ENCODE results near the gene LRRC4C.

The LRRC4C gene

DNA sequence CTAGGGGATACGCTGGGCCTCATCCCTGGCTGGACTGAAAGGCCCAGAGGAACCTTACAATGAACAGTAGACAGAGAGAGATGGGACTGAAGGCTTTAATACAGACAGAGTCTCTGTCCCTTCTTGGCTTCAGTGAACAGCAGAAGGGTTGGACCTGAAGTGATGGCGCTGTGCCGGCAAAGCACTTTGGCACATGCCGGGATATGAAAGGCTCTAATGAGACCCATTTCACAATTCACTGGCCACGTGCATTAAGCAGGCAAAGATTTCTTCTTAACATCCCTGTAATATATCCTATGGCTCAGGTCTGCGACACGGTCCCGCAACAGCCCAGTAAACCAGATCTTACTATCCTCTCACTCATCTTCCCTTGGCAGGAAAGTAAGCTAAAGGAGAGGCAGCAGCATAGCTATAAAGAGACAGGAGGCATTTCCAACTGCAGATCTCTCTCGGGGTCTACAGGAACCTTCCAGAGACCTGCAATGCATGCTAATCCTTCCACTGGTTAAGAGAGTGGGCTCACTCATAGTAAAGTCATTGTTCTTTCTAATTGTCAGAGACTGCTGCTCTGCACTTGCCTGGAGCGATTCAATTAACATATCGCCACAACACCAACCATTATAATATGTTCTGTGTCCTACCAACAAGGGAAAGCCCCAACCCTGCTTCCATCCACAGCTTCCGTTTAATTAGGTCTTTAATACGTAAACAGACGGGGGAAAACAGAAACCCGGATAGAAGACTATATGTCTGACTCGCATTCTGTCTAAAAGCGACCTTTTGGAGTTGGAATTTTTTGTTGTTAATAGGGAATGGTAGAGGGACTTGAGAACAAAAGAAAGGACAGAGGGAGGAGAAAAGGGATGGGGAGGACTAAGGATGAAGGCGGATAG is 1179.0 kb downstream of the LRRC4C start:
- no peak for DNase-seq

DNA sequence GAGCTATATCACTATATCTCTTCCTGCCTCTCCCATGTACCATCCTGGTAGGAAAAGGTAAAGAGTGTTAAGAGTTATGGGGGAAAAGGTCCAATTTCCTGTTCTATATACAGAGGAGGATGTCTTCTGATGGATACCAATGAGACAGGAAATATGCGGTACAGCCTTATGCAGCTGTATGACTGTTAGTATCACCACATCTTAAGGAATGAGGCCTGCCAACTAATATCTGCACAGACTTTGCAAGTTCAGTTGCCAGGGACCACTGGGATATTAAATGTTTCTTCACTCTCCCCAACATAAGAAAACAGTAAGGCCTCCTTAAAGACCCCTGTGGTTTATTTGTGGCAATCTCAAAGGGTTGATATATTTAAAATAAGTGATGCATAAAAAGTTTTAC is 1182.5 kb downstream of the LRRC4C start:
- DNase-seq, result no peak

DNA sequence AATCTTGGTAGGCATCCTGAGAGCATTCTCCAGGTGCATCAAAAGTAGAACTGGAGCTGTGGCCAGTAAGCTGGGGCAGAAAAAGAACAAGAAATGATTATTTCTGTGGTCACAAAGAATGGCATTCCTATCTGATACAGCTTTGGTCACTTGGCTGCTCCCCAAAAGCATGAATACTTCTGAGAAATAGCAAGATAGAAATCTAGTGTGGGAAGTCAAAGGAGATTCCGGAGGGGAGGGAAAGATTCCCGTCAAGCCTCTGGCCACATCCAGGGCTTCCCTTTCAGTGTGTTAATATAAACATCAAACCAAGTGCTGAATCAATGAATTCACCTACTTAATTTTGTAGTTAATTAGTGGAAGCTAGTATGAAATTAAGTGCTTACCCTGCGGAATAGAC is 1185.4 kb downstream of the LRRC4C start:
- no peak for DNase-seq

DNA sequence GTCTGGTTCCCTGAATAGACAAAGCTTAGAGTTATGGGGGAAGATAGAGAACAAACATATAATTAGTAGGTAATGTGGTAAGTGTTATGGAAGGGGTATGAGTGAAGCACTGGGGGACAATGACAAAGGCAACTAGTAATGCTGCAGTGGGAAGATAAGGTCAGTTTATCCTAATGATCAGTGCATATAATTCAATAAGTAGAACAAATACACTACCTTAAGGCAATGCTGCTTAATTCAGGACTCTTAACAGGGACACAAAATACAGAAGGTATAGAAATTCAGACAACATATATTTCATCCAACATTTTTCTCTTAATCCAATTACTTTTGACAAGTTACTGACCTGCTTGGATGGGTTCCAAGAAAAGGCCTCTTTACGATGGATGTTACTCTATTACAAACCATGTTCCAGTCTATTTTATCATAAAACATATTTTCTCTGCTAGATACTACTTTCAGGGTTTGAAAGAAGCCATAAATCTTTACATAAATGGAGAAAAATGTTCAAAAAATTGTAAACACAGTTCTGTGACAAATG is 1186.2 kb downstream of the LRRC4C start:
- DNase-seq, result no peak

DNA sequence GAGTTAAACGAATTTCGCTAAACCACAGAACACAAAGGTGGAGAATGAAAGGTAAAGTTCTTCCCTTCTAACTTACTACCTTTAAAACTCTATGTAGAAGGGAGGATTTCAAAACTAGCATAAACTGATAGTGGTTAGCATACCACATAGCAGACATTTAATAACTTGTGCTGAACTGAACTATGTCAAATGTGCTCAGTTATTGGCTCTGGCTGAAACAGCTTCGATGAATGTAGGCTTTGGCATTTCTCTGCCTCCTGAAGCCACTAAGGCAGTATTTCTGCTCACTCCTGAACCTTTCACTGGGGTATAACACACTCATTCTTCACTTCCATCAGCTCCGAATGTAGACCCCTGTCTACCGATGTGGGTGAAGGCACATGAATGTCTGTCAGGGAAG is 1188.1 kb downstream of the LRRC4C start:
- DNase-seq, result no peak

DNA sequence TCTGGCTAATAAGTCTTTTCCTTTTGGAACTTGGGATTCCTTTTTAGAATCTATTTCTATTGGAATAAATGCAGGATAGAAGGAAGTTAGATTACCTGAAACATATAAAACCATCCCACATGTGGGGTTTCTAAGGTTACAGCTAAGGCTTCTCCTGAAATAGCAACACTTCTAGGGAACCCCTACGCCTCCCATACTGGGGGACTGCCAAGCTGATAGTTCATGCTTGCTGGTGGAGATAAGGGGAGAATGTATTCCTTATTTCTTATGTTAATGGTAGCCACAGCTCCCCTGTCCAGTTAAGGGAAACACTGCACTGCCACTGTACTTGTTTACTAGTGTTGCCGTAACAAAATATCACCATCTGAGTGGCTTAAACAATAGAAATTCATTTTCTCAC is 1189.6 kb downstream of the LRRC4C start:
- DNase-seq, result no peak

DNA sequence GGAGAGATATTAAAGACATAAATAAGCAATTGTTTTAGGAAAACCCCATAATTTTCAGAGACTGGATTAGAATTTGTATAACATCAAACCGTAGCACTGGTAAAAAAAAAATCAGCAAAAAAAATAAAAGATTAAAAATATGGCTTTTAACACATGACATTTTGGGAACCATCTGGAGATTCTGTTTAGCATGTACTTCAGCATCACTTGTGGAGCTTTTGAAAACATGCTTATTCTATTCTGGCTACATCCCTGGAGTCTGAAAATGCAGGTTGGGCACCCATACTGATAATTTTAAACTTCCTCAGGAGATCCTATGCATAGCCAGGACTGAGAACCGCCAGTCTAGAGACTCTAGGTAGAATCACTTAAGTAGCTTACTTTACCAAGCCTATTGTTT is 1190.9 kb downstream of the LRRC4C start:
- DNase-seq, result no peak

DNA sequence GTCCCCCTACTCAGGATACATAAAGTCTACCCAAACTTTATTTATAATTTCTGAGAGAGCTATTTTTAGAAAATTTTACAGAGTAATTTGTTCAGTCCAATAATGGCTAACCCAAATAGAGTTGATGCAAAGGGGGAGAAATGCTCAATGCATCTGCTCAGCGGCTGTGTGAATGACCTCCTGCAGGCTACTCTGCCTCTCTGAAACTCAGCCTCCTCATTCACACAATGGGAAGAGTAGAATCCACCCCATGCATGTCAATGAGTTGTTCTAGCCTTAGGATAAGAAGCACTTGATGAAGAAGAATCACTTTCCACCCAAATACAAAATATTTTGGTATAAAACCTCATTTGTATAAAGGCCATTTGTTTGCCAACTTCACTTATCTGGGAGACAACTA is 1204.0 kb downstream of the LRRC4C start:
- no peak for DNase-seq

DNA sequence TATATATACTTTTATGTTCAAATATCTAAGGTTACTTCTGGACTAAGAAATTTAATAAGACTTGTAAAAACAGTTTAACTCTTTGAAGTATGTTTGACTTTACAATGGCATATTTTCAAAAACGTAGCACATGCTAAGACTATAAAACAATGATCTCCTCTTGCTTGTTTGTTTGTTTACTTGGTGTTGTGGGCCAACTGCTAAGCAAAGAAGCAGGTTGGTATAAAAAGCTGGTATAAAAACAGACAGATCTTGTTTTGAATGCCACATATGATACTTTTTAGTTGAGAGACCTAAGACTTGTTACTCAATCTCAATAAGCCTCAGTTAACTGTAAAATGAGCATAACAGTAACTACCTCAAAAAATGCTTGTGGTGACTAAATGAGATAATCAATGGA is 1206.3 kb downstream of the LRRC4C start:
- no peak for DNase-seq

DNA sequence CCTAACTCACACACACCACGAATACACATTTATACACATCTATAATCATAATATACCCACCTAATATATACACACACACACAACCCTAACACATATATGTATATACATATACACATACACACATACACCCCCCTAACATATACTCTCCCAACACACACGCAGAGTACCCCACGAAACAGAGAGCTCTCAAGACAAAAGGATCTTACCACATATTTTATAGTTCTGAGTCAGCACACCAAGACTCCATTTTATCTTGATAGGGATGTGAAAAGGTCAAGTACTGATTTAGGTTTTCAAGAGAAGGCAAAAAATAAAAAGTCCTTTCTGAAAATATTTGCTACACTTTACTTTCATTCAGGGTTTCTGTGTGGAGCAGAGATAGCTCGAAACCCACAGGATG is 1207.2 kb downstream of the LRRC4C start:
- no peak for DNase-seq

DNA sequence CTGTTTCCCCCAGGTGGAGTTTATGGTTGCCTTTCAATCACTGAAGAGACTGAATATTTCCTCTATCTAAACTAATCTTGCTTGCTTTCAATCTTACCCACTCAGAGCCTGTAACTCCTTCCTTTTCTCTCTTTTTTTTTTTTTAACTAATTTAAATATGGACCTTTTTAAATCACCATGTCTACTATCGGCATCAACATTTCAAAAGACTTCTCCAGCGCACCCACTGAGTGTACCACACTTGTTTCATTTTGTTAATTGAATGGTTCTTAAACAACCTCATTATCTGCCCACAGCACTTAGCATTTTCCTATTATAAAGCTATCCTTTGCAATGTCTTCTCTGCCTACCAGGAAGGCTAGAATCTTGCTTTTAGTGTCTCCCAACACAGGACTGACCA is 1212.5 kb downstream of the LRRC4C start:
- no peak for DNase-seq

DNA sequence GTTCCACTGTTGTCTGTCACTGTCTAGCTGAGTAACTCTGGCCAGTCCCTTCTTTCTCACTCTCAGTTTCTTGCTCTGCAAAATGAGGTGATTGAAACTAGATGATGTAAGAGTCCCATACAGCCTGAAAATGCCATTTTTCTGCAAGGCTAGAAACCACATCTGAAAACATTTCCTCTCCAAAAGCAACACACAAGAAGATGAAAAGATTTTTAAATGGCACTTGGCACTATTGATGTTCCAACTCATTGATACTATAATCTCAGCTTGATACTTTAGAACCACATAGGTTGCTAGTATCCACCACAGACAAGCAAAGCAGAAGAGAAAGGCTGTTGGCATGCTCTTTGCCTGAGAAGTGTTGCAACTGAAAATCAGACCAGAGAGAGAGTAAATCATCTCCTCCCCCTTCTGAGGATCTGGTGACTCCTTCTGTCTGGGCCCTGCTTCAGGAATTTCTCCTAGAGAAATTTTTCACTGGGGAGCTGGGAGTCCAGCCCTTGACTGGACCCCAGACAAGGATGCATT is 1217.9 kb downstream of the LRRC4C start:
- DNase-seq, result no peak

DNA sequence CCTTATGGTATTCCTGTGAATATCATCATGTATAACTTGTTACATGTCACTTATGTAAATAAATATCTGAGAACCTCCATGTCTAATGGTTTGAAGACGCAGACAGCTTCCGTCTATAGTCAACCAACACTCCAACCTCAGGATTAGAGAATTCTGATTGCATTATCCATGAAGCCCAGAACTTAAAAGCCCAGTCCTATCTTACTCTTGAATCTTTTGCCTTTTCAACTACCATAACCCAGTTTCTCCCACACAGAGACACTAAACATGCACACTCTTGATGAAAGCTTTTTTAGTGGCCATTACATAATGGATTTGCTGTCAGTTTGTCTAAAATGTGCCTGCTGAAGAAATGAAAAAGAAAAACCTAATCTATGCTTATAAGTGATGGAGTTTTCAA is 1219.2 kb downstream of the LRRC4C start:
- no peak for DNase-seq

DNA sequence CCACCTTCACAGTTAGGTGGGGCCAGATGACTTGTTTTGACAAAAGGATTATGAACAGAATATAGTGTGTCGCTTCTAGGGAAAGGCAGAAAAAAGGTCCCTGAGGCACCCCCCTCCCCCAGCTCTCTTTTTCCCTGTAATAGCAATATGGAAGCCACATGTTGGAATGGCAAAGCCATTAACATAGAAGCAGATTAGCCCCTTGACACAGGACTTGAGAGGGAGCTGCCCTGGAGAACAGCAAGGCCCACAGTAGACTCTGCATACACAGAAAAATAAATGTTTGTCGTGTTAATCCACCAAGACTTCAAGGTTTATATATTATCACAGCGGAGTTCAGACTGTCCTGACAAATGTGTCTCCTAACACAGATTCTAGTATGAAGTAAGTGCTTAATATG is 1222.9 kb downstream of the LRRC4C start:
- DNase-seq, result no peak

DNA sequence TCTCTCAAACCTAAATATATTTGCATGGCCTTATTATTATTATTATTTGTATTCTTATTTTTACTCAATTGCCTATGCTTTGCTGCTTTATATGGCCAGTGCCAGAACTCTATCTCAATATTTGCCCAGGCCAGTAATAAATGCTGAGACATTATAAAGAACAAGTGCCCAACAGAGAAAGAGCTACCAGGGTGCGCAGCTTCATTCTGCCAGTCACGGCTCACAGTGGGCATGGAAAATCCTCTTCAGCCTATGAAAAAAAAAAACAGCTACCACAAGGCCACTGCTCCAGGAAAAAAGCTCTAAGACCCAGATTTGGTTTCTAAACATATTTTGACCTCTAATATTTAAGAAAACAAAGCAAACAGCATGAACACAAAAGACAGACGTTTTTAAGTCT is 1223.6 kb downstream of the LRRC4C start:
- no peak for DNase-seq

DNA sequence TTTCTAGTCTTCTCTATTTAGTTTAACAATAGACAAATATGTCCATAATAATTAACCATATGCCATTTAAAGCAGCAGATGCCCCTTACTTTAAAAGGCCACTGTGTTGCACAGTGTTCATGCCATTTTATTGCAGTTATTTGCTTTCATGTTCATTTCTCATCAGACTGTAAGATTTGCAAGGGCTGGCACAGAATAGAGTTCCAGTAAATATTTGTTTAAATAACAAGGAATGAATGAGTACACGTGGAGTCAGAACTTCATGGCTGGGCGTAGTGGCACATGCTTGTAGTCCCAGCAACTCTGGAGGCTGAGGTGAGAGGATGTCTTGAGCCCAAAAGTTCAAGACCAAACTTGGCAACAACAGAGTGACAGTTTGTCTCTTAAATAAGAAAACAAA is 1228.6 kb downstream of the LRRC4C start:
- DNase-seq, result no peak

DNA sequence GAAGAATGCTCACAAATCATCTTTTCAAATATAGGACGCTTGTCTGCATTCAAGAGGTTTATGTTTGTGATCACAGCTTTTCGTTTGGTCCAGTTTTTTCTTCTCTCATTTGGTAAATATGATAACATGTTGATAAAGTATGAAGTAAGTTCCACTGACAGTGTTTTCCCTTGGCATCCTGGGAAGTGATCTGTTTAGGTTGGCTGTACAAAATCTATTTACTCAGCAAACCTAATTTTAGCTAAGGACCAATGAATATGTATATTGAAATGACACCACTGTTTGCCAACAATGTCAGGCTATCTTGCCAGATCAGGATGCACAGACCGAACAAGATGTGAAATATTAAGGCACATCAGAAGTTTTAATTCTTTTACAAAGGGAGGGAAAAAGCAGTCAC is 1230.8 kb downstream of the LRRC4C start:
- no peak for DNase-seq

DNA sequence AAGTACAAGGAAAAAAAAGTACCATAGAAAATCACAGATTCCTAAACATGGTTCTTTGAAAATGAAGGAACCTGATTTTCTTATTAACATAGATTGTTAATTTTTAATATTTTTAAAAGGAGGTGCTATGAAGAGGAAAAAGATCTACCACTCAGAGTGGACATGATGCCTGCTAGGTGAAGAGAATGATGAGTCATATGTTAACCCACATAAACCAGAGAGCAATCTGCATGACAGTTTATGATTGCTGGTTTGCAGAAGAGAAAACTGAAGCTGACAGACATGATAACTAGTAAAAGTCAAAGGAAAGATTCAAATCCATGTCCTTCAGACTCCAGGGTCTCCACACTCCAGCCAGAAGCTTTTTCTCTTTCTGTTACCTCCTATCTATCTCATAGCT is 1231.7 kb downstream of the LRRC4C start:
- DNase-seq, result no peak

DNA sequence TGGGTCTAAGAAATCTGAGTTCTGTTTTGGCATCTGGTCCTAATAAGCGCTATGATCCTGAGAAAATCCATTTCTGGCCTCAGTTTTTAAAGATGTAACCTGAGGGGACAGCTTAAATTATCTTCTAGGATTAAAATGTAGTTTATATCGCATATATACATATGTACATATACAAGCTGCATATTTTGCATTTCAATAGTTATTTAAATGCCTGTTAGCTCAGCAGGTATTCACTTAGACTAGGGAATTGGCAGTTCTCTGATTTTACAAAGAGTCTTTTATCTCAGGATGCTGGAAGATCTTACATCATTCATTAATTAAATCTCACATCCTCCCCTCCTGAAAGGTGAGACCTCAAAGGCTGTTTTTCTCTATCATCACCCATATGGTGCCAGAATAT is 1232.8 kb downstream of the LRRC4C start:
- no peak for DNase-seq

DNA sequence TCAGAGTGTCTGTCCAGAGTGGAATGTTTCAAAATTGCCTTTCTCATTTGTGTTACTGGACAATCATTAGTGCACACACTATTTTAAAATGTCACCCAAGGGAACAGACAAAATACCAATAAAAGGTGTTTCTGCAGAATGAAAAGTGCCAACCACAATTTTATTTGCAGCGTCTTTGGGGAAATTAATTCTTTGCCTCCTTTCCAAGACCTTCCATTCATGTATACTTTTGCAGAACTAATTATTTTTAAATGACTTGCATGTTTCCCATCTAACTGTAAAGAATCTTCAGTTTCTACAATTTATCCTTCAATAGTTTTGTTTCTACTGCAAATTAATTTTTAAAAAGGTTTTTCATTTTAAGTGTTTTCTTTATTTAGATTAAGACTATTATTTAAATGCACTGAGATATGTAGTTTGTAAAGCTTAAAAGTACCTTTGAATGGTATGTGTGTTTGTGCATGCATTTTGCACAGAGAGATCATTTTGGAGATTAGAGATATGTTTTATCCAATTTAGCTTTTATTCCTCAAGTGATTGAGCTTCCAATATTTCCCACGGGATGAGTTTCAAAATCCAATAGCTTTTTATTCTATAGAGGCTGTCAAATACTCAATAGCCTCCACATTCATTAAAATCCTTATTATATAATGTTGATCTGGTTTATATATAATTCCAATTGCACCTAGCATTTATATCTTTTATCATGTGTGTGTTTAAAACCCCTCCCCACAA is 1235.7 kb downstream of the LRRC4C start:
- no peak for DNase-seq

DNA sequence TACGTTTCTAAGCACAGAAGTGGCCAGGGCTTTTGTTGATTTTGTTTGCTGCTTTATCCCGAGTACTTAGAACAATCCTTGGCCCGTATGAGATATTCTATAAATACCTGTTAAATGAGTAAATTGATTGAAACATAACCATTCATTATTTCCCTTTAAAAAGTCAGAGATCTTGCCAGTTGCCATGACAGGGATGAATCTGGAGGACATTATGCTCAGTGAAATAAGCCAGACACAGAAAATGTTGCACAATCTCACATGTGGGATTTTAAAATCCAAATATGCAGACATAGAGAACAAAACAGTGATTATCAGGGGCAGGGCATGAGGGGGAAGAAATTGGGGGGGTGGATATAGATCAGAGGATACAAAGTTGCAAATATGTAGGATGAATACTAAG is 1240.1 kb downstream of the LRRC4C start:
- no peak for DNase-seq

DNA sequence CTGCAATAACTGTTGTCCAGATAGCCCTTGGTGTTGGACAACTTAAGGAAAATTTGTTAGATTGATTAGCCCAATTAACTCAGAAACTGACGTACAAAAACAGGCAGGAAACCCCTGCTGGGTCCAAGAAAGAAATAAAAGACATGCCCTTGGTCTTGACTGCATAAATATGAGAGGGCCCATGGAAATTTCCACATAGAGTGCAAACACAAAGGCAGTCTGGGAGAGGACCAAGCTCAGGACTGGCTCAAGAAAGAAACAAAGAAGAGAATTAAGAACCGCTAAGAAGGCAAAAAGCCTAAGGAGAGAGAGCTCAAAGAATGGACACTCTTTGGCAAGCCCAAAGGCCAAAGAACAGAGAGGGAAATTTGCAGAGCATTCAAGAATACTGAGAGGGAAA is 1243.9 kb downstream of the LRRC4C start:
- no peak for DNase-seq

DNA sequence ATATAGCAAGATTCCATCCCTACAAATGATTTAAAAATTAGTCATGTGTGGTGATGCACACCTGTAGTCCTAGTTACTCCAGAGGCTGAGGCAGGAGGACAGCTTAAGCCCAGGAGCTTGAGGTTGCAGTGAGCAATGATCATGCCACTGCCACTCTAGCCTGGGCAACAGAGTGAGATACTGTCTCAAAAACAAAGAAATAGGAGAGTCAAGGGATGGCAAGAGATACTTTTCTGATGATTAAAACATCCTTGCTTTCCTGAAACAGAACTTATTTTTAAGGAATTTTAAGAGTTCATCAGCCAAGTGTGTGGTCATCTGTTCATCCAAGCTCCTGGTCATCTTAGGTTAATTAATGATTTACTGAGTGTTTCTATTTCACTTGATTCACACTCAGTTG is 1252.0 kb downstream of the LRRC4C start:
- no peak for DNase-seq

DNA sequence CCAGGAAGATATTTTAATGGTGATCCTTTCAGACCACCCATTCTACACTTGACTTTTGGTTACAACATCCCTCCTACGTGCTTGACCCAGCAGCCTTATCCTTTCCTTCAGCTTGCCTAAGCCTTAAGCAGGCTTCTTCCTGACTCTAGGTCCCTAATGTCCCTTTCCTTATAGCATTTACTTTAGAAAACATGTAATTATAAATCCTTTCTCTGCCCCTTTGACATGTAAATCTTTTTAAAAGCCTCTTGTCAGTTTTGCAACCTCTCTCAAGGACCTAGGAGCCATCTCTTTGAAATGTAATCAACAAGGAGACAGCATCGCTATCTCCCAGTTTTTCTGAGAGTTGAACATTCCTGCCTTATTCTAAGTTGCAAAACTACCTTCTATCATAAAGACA is 1255.2 kb downstream of the LRRC4C start:
- no peak for DNase-seq
